AG08395 (cell line): ENCODE results near the gene AUP1.

Source experiments
- DNase-seq: peaks from one replicate; pipeline ENCODE4 v3.0.0; 2012; ENCODE audit warnings: mixed read lengths, low spot score

The AUP1 gene

DNA sequence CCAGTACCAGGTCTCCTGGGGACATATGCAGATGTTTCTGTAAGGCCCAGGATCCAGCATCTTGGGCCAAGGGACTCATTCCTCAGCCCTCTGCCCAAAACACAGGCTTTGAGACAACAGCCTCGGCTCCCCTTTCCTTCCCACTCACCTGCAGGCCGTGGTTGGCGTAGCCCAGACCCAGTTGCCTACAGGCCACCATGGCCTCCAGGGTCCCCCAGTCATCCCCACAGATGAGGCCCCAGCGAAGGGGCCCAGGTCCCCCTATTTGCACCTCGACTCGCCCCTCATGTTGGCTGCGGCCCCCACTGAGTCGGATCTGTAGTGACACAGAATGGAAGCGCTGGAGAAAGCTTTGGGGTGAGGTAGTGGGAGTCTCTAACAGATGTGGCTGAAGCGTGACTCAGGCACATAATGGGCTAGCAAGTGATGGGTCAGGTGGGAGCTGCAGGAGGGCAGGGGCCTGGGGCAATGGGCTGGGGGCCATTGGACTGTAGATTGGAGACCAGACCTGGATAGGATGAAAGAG lies 6.0 kb upstream of the AUP1 start:
- DNase-seq: no peak

DNA sequence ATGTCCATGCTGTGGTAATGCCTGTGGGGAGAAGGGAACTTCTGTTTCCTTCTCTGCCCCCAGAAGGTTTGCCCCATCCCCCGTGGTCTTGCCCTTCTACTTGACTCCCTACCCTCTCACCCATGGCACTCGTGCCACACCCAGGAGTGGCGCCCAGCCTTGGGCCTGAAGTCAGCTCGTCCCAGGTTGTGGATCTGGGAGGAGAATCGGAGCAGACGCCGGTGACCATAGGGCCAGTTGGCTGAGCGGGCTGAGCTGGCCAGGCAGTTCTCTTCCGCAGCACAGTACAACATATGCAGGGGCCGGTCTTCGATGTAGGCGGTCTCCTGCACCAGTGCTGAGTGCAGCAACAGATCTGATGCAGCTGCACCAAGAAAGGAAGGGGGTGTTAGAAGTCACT lies 4.9 kb upstream of the AUP1 start:
- no peak for DNase-seq

DNA sequence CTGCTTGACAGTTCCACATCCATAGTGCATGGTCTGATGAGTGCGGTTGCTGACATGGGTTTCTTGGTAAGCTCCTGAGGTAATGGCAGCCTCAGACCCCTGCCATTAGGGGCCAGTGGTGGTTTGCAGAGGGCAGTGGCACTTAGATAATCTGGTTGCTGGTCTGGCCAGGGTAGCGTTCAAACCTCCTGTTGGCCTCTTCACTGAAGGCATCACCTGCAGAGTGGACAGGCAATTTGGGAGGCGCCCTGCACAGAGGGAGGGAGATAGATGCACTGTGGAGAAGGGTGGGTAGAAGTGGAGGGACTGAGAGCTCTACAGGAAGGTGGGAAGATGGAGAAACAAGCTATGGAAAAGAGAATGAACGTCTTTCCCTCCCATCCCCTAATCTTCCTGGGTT lies 4.0 kb upstream of the AUP1 start:
- DNase-seq: no peak

DNA sequence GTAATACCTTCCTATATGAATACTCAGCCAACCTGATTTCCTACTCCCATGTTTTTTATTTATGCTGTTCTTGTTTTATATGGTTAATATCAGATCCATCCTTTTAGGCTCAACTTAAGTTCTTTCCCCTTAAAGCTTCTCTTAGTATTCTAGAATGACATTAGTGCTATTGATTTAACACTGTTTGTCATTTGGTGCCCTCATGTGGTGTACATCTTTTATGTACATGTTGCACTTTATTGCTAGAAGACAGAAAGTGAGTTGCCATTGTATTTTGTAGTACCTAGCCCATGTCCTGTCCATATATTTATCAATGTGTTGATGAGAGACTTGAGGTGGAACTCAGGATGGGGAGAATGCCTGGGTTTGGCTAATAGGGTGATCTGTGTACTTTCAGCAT lies 2.7 kb upstream of the AUP1 start:
- DNase-seq: no peak

DNA sequence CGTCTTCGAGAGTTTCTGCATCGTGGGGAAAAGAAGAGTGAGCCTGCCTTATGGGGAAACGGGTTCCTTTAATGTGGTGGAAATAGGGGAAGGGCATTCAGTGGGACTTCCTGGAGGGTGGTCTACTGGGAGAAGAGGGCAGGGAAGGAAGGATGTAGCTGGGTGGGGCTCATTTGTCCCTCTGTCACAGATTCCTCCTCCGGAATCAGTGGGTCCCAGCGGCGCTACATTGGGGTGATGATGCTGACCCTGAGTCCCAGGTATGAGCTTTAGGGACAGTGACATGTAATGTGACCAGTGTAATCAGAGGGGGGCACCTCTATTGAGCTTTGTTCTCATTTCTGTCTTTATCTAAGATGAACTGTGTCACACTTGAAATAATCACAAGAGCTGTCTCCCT lies 2.2 kb upstream of the AUP1 start:
- no peak for DNase-seq

DNA sequence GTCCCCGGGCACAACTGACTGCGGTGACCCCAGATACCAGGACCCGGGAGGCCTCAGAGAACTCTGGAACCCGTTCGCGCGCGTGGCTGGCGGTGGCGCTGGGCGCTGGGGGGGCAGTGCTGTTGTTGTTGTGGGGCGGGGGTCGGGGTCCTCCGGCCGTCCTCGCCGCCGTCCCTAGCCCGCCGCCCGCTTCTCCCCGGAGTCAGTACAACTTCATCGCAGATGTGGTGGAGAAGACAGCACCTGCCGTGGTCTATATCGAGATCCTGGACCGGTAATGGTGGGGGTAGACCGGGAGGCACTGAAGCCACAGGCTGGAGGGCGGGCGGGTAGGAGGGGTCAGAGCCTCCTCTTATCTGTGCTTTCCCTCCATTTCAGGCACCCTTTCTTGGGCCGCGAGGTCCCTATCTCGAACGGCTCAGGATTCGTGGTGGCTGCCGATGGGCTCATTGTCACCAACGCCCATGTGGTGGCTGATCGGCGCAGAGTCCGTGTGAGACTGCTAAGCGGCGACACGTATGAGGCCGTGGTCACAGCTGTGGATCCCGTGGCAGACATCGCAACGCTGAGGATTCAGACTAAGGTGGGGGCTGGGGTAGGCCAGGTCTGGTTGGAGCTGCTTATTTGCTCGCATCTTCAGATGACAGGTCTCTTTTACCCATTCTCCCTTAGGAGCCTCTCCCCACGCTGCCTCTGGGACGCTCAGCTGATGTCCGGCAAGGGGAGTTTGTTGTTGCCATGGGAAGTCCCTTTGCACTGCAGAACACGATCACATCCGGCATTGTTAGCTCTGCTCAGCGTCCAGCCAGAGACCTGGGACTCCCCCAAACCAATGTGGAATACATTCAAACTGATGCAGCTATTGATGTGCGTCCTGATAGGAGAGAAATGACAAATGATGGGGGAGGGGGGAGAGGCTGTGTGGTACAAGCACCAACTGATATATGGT lies 1.0 kb upstream of the AUP1 start:
- peak; percentile 57 for DNase-seq

DNA sequence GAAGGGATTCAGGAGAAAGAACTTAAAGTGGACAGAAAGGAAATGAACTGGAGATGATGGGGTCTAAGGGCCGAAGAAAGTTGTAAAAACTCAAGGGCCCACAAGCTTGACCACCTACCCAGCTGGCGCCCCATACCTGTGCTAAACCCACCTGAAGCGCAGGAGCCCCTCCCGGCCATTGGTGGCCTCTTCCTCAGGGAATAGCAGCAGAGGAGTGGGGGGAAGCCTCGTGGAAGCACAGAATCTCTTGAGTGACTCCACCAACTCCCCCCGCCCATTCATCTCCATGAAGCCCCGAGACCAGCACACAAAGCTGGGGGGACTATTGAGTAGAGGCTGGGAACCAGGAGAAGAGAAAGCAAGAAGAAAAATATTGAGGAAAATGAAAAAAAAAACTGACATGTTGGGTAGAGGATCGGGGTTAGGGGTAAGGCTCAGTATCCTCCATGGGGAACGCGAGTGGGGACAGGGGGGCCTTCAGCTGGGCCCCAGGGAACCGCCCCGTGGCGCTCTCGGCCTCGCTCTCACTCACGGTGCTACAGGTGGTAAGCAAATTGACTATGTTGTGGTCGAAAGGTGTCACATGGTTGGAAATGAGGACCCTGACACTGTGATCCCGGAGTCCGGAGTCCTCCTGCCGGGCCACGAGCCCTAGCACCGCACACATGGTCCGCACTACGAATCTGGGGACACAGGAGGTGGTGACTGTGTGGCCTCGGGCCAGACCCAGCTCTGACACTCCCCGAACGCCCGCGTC lies 728 bp downstream of the AUP1 start:
- DNase-seq: no peak

DNA sequence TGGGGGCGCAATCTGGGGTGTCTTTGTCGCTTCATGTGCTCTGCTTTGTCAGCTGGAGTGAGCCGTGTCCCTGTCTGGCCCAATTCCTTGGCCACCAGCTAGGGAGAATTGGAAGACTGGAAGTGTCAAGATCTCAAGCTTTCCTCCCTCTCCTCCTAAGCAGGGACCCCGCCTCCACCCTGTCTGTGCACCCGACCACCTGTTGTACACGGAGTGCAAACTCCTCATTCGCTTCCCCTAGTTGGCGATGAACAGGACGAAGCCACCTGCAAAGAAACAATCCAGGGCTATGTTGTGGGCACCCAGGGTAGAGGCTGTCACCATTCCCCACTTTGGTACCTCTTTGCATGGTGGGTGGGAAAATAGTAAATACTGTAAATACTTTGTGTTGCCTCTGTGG lies 1.8 kb downstream of the AUP1 start:
- no peak for DNase-seq

DNA sequence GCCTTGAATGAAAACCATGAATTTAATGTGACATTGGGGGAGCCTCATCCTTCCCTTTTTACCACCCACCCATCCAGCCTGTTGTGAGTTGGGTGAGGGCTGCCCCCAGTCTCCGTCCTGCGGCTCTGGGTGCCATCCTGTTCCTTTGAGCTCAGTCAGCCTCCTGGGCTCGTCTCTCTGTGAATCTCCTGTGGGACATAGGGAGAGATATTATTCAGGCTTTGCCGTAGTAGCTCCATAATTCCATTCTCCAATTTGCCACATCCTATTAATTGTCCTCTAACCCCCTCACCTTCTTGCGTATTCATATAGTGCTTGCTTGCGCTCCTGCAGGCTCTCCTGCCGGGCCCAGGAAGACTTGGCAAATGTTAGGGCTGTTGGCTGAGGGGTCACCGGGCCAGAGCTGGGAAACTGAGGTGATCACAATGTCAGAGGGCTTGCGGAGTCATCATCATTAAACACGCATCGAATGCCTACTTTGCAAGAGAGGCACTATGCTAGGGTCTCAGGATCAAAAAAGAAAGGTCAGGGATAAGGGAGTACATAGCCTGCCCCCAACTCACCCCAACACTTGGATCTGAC lies 2.8 kb downstream of the AUP1 start:
- no peak for DNase-seq

DNA sequence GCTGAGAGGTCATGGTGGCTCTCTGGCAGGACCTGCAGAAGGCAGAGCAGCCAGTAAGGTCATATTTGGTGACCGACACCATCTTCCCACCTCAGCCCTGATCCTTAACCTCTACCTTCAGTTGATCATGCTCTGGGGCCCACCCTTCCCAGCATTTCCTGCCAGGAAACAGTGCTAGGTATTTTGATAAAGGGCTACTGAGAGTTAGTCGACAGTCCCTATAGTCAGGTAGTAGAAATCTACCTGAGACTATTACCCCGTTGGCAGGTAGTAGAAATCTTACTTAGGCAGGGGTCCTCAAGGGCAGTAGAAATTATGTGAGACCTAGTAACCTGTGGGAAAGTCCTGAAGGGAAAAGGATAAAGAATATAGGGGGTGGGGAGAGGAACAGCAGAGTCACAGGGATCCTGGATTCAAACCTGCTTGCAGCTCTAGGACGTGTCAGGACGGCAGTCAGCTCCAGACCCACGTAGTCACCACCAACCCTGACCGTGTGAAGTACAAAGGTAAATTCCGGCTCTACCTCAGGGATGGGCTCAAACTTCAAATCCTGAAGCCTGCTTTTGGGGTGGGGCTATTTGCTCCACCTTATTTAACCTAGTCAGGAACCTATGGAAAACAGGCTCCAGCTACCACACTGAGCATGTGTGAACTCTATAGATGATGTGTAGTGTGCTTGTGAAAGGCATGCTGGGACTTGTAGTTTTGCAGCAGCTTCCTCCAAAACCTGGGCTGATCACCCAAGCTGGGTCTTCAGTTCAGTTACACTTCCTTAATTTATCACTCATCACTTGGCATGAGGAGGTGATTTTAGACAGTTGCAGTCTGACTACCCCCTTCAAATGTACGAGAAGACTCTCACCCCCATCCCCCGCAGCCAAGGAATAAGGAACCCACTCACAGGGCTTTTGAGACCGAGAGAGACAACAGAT lies 3.5 kb downstream of the AUP1 start, which contains the start of gene DQX1:
TSS of gene DQX1 (minus strand) at position 515 of the 932 bp plus-strand sequence. CDS start at position 13, 502 bp downstream.
- DNase-seq: peak; percentile 31

DNA sequence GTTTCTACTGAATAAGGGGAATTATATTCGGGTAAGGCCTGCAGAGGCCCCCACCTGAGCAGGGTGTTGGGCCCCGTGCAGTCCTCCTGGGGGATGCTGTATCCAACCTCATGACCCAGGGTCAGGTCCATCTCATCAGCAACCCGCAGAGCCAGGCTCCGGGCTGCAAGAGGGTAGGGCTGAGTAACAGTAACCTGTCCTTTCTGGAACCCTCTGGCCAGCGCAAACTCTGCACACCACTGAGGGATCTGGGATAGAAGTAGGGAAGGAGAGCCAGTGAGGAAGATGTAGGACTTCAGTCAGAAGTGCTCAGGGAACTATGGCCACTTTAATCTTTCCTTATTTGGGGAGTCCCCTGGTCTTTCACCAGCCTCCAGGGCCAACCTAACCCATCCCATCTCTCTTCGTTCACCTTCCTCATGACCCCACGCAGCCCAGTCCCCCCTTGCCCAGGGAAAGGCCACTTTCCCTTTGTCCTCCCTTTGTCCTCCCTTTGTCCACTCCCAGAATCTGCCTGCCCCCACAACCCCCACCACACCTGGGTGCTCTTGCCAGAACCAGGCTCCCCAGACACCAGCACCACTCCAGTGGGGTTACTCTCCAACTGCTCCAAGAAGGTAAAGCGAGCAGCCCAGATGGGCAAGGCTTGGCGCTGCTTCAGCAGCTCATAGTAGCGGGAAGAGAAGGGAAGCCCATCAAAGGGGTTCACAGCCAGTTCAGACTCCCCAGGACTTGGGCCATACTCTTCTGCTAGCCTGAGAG lies 4.4 kb downstream of the AUP1 start:
- no peak for DNase-seq

DNA sequence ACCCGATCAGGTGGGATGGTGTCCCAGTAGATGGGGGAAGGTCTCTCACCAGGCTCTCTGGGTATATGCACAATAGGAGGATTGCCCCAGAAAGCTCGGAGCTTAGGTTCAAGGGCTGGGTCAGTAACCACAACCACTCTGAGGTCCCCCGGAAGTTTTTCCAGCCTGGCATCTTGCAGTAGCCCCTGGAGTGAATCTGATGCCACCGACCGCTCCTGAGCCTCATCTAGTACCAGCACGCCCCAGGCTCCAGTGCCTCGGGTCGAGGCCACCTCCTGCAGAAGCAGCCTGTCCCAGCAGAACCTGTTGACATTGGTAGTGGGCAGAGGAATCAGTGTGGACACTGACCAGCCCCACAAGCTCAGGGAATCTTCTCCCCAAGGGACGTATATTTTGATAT lies 5.5 kb downstream of the AUP1 start:
- DNase-seq: no peak

DNA sequence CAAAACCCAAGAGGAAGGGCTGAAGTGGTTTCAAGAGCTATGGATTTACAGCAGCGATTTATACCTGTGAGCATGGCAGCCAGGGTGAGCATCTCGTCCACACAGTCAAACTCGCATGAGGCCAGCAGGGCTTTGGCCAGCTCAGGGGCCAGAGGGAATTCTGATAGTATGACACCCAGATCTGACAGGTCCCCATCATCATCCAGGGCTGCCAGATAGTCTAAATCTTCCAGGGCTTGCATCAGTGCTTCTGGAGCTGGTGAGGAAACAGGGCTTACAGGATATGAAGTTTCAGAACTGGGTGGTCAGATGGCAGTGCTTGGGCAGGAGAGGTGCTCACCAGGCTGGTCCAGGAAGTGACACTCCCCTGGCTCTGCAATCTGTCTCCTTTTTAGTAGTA lies 7.0 kb downstream of the AUP1 start:
- no peak for DNase-seq

DNA sequence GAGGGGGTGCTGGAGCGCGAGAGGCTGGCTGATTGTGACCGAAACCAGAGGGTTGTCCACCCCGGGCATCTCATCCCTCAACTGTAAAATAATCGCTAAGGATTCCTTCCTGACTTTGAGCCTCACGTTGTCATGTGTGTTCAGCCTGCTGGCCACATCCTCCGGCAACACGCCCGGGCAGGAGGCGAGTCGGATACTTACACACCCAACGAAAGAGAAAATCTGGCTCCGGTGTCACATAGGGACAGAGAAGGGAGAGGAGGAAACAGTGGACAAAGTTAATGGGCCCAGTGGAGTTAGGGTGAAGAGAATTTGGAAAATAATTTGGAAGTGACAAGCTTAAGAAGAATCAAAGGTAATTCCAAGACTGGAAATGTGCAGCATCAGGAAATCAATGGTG lies 12.9 kb downstream of the AUP1 start:
- DNase-seq: no peak

DNA sequence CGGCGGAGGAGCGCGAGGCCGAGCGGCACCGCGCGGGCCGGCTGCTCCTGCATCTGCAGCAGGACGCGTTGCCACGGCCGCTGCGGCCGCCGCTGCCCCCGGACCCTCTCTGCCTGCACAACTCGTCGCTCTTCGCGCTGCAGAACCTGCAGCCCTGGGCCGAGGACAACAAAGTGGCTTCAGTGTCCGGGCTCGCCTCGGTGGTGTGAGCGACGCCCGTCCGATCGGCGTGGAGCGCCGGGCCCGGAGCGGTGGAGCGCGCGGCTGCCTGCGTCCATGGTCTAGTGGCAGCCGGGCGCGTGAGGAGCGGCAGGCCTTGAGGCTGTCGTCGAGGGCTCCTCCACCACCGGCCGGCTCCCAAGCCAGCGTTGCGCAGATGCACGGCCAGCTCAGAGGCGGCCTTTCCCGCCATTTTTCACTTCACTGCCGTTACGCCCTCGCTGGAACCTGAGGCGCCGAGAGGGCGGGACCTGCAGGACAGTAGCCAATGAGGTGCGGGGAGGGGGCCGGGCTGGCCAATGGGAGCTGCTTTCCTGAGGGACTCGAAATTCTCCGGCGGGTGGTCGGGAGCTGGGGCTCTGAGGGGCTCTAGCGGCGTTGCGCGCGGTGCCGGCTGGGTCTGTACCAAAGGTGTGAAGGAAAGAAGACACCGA lies 13.4 kb downstream of the AUP1 start:
- peak; percentile 89 for DNase-seq

DNA sequence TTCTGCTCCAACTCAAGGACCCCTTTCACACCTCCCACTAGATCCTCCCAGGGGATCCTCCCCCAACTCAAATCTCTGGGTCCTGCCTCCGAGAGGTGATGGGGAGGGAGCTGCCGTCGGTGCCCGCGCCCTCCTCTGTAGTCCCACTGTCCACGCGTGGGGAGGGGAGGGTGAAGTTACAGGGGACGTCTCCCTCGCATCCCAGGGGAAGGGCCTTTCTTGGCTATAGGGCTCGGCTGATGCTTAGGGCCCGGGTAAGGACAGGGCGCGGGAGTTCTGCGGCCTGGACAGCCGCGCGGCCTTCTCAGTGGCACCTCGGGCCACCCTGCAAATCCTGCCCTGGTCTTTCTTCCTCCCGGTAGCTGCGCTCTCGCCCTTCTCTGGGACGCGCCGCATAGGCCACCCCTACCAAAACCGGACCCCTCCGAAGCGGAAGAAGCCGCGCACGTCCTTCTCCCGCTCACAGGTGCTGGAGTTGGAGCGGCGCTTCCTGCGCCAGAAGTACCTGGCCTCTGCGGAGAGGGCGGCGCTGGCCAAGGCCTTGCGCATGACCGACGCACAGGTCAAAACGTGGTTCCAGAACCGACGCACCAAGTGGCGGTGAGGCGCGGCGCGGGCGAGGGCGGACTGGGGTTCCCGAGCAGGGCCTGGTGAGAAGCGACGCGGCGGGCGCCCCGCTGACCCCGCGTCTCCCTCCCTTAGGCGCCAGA lies 14.1 kb downstream of the AUP1 start:
- DNase-seq: no peak

DNA sequence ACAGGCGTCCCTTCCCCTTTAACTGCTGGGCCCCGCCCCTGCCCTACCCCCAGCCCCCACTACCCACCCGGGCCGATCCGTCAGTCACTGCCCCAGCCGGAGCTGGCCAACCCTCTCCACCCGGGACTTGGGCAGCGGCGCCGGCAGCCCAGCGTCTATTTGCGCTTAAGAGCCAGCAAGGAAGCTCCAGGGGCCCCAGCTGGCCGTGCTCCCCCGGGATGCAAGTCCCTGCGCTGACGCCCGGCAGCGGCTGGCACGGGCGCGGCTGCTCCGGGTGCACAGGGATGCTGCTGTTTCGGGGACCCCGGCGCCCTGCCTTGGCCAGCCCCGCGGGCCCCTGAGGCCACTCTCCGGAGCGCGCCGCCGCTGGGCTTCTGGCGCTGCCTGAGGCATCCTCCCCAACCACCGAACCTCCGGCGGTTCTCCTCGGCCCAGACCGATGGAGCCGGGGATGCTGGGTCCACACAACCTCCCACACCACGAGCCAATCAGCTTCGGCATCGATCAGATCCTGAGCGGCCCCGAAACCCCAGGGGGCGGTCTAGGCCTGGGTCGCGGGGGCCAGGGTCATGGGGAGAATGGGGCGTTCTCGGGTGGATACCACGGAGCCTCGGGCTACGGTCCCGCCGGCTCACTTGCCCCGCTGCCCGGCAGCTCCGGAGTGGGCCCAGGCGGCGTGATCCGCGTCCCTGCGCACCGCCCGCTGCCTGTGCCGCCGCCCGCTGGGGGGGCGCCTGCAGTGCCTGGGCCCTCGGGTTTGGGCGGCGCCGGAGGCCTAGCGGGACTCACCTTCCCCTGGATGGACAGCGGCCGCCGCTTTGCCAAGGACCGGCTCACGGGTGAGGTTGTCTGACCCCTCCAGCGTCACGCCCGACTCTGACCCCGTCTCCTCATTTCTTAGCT lies 14.9 kb downstream of the AUP1 start, which contains the start of gene TLX2:
TSS of gene TLX2 (plus strand) at position 83 of the 903 bp plus-strand sequence. CDS start at position 440, 357 bp downstream.
- no peak for DNase-seq
